Measurements from ENCODE around the gene PROM1. TPM values are rescaled to one million over a fixed set of nuclear protein-coding genes. Genes with fewer than 3 reads are reported as not detected.

The PROM1 gene
- total and polyA plus RNA-seq, 2 of the 4 experiments (the other 2 are of a cell fraction): not detected

GRCh38 chr4:15928883-15929282 lies 154.9 kb downstream of the PROM1 start:
- no peaks in the 10 kb centered on the region for H3K9me3 ChIP-seq (ENCODE audit: control insufficient read depth, insufficient read depth, low read length)
- no peak overlapping the region for H3K23ac ChIP-seq (ENCODE audit: low read depth, low read length)
- TF ChIP-seq CEBPB (IDR thresholded peaks at IDR 0.05; ENCODE audit: low read depth, low read length): no peak
- no peak for TF ChIP-seq BHLHE40 (IDR thresholded peaks at IDR 0.05; ENCODE audit: low read depth, low read length)
- TF ChIP-seq POLR2A (IDR thresholded peaks at IDR 0.05; ENCODE audit: low read depth, low read length): no peak
- TF ChIP-seq SMC3 (IDR thresholded peaks at IDR 0.05; ENCODE audit: low read depth, low read length): no peak
- TF ChIP-seq RAD21 (IDR thresholded peaks at IDR 0.05; ENCODE audit: low read length): no peak
- no peak for TF ChIP-seq NFE2L2 (IDR thresholded peaks at IDR 0.05; ENCODE audit: low read depth, low read length)
- no peak for TF ChIP-seq RFX5 (IDR thresholded peaks at IDR 0.05; ENCODE audit: low read depth, low read length)
- TF ChIP-seq, protein P1, sequence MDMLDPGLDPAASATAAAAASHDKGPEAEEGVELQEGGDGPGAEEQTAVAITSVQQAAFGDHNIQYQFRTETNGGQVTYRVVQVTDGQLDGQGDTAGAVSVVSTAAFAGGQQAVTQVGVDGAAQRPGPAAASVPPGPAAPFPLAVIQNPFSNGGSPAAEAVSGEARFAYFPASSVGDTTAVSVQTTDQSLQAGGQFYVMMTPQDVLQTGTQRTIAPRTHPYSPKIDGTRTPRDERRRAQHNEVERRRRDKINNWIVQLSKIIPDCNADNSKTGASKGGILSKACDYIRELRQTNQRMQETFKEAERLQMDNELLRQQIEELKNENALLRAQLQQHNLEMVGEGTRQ (IDR thresholded peaks at IDR 0.05; ENCODE audit: low read depth, low read length): no peak
- TF ChIP-seq FOS (IDR thresholded peaks at IDR 0.05; ENCODE audit: low read depth, low read length): no peak
- no peak for TF ChIP-seq RCOR1 (IDR thresholded peaks at IDR 0.05; ENCODE audit: insufficient replicate concordance, low read length)
- TF ChIP-seq, protein P2, sequence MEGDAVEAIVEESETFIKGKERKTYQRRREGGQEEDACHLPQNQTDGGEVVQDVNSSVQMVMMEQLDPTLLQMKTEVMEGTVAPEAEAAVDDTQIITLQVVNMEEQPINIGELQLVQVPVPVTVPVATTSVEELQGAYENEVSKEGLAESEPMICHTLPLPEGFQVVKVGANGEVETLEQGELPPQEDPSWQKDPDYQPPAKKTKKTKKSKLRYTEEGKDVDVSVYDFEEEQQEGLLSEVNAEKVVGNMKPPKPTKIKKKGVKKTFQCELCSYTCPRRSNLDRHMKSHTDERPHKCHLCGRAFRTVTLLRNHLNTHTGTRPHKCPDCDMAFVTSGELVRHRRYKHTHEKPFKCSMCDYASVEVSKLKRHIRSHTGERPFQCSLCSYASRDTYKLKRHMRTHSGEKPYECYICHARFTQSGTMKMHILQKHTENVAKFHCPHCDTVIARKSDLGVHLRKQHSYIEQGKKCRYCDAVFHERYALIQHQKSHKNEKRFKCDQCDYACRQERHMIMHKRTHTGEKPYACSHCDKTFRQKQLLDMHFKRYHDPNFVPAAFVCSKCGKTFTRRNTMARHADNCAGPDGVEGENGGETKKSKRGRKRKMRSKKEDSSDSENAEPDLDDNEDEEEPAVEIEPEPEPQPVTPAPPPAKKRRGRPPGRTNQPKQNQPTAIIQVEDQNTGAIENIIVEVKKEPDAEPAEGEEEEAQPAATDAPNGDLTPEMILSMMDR (conservative IDR thresholded peaks at IDR 0.05; ENCODE audit: low read depth, low read length): no peak
- TF ChIP-seq MXI1 (IDR thresholded peaks at IDR 0.05; ENCODE audit: borderline replicate concordance, low read depth, low read length): no peak
- TF ChIP-seq MAFK (IDR thresholded peaks at IDR 0.05; ENCODE audit: low read depth, low read length): no peak
- TF ChIP-seq ELK1 (IDR thresholded peaks at IDR 0.05; ENCODE audit: borderline replicate concordance, low read depth, low read length): no peak
- TF ChIP-seq CHD1 (IDR thresholded peaks at IDR 0.05; ENCODE audit: low read depth, low read length): no peak
- H2BK120ac ChIP-seq (ENCODE audit: low read depth, low read length): no peak overlapping the region
- no peak overlapping the region for H3K9ac ChIP-seq (ENCODE audit: low read depth, low read length)
- no peak overlapping the region for H2BK20ac ChIP-seq (ENCODE audit: low read depth, low read length)
- H2AK5ac ChIP-seq (ENCODE audit: low read depth, low read length): no peak overlapping the region
- H2AK9ac ChIP-seq (replicated peaks; ENCODE audit: low read depth, low read length, poor library complexity): no peak overlapping the region
- ChIA-PET CTCF (interaction anchor here (0.7 kb wide), 1 partner anchor 9 kb away, joined by 3 read pairs; no protein-coding TSS in a partner anchor), POLR2A (ENCODE audit: unreplicated experiment) (no interaction called here)
- no peak overlapping the region for H3K56ac ChIP-seq (ENCODE audit: extremely low read depth, insufficient read depth, low read length)
- dilution Hi-C loops (cut with HindIII; ENCODE audit: low sequenced_read_pairs, unreplicated experiment): no loop called here
- intact Hi-C loops (cut with micrococcal nuclease): no loop called here
- H3K4me3 ChIP-seq (ENCODE audit: insufficient read depth, low read depth, low read length): no peak overlapping the region
- no TSS peak for BruUV-seq (replicated peaks)
- no peak overlapping the region for H4K8ac ChIP-seq (ENCODE audit: low read depth in 2 of 2, low read length in 2 of 2)
- DNase-seq (no peak), ATAC-seq (ENCODE audit: low read depth) (no peak)
- no peak overlapping the region for H3K18ac ChIP-seq (ENCODE audit: low read depth, low read length)
- in situ Hi-C loops (cut with MboI; ENCODE audit: low sequenced_read_pairs): no loop called here
- no peak overlapping the region for H3K27ac ChIP-seq (ENCODE audit: insufficient read depth, low read length)
- H2AFZ ChIP-seq (replicated peaks; ENCODE audit: low read length, poor library complexity): no peak overlapping the region
- no peak overlapping the region for H3K4me2 ChIP-seq (ENCODE audit: low read depth, low read length)
- no peaks in the 10 kb centered on the region for H3K9me1 ChIP-seq (ENCODE audit: insufficient read depth, low read length)
- H4K20me1 ChIP-seq (ENCODE audit: insufficient read depth, low read length): no peaks in the 10 kb centered on the region
- no peaks in the 10 kb centered on the region for H3K36me3 ChIP-seq (ENCODE audit: control insufficient read depth, insufficient read depth, low read length)
- H3K14ac ChIP-seq (replicated peaks; ENCODE audit: low read depth, low read length): no peak overlapping the region
- no peaks in the 10 kb centered on the region for H3K79me1 ChIP-seq (ENCODE audit: low read depth in 1 of 2, low read length in 2 of 2)
- 20% methylated on average over 1 of the region's 5 CpGs; no CpG with 5 or more reads in 1 of the 2 experiments for WGBS, 2 experiments (ENCODE audit: extremely low coverage in 2 of 2, insufficient read length in 1 of 2)
- peaks cover 18% of the 10 kb centered on the region for H3K27me3 ChIP-seq (ENCODE audit: control insufficient read depth, insufficient read depth, low read length)
- H3K4ac ChIP-seq (ENCODE audit: low read depth, low read length): no peak overlapping the region
- H2BK5ac ChIP-seq (ENCODE audit: low read depth, low read length, poor library complexity, severe bottlenecking): no peak overlapping the region
- H4K91ac ChIP-seq (ENCODE audit: insufficient read depth, low read depth, low read length): no peak overlapping the region
- H2BK15ac ChIP-seq (ENCODE audit: low read depth, low read length): no peak overlapping the region
- H4K5ac ChIP-seq (ENCODE audit: low read depth, low read length): no peak overlapping the region
- H3K4me1 ChIP-seq (ENCODE audit: control insufficient read depth, insufficient read depth, low read length): no peaks in the 10 kb centered on the region
